ENCODE results near the gene ENO2. TPM values are rescaled to one million over a fixed set of nuclear protein-coding genes. Genes with fewer than 3 reads are reported as not detected.

Gene ENO2
- total RNA-seq, 1 experiment from 2014 or later: 30.2 TPM

DNA sequence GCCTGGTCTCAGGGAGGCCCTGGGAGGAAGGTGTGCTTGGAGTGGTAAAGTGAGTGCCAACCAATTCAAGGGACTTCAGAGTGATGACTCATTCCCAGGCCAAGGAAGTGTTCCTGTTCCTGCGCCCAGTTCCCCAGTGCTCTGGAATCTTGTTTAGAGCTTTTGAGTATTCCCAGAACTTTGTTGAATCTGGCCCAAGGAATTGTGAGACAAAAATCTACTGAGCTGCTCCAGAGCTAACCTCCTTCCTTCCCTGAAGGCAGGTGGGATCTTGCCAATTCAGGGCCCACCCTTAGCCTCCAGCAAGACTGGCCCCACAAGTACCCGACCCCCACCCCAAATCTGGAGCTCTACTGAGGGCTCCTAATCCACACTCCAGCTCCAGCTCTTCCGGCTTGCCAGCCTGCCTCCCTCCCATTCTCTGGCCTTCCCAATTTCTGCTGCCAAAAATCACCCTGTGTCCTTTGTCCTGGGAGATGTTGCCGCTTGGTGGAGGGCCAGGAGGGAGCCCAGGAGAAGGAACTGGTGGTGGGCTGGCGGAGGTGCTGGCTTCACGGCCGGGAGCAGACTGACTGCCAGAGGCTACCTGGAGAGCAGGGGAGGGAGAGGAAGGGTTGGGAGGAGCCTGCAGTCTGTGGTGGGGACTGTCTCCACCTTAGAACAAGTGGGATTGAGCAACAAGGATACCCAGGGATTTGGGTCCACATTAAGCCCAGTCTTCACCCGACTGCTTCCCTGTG is 11.3 kb downstream of the ENO2 start:
- Histone ChIP-seq H3K27ac (ENCODE audit: low read length) (peak overlapping the region; percentile 72), H3K4me2 (ENCODE audit: low read length) (peak overlapping the region; percentile 72), H2AFZ (ENCODE audit: low read length) (peak overlapping the region; percentile 28; the same call in 1 of the 2 replicates), H4K20me1 (ENCODE audit: low read length) (no peaks in the 10 kb centered on the region; the same call in 1 of the 2 replicates), H3K9me2 (replicated peaks; ENCODE audit: low read length) (no peaks in the 10 kb centered on the region), H3K4me3 (ENCODE audit: low read length) (peak overlapping the region; percentile 57), H3K79me2 (ENCODE audit: low read length) (peaks cover 37% of the 10 kb centered on the region), H3K9ac (ENCODE audit: low read length) (peak overlapping the region; percentile 10), H3K4me1 (ENCODE audit: insufficient read depth, low read length) (peaks cover 43% of the 10 kb centered on the region), H3K27me3 (ENCODE audit: low read length) (no peaks in the 10 kb centered on the region), H3F3A (ENCODE audit: low read length, unreplicated experiment) (no peaks in the 10 kb centered on the region), H3K9me3 (ENCODE audit: low read length) (no peaks in the 10 kb centered on the region), H3K36me3 (ENCODE audit: low read depth, low read length) (no peaks in the 10 kb centered on the region)
- BruUV-seq (replicated peaks): TSS peak; percentile 19
- ChIA-PET CTCF (interaction anchor here (0.5 to 1.7 kb wide), 5 partner anchors 12 to 158 kb away, joined by 3 to 9 read pairs (median 4); no protein-coding TSS in a partner anchor), POLR2A (ENCODE audit: unreplicated experiment) (interaction anchor here (0.5 to 1.2 kb wide), 5 partner anchors 12 to 56 kb away, joined by 3 to 18 read pairs (median 3); partner anchors contain the start of genes C12orf57 and RNU7-1)
- no peak for TF ChIP-seq EZH2phosphoT487 (IDR thresholded peaks at IDR 0.05; ENCODE audit: borderline replicate concordance, low read length)
- TF ChIP-seq, protein P1, sequence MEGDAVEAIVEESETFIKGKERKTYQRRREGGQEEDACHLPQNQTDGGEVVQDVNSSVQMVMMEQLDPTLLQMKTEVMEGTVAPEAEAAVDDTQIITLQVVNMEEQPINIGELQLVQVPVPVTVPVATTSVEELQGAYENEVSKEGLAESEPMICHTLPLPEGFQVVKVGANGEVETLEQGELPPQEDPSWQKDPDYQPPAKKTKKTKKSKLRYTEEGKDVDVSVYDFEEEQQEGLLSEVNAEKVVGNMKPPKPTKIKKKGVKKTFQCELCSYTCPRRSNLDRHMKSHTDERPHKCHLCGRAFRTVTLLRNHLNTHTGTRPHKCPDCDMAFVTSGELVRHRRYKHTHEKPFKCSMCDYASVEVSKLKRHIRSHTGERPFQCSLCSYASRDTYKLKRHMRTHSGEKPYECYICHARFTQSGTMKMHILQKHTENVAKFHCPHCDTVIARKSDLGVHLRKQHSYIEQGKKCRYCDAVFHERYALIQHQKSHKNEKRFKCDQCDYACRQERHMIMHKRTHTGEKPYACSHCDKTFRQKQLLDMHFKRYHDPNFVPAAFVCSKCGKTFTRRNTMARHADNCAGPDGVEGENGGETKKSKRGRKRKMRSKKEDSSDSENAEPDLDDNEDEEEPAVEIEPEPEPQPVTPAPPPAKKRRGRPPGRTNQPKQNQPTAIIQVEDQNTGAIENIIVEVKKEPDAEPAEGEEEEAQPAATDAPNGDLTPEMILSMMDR (conservative IDR thresholded peaks at IDR 0.05; ENCODE audit: low read depth, low read length): no peak
- no peak for TF ChIP-seq EZH2 (IDR thresholded peaks at IDR 0.05; ENCODE audit: low read length, unreplicated experiment)
- intact Hi-C loops (cut with micrococcal nuclease): loop anchor here (5.0 kb wide), 1 partner anchor 58 kb away; the partner anchor contains the start of gene TPI1
- ATAC-seq (peak; percentile 76), DNase-seq (peak; percentile 81)

DNA sequence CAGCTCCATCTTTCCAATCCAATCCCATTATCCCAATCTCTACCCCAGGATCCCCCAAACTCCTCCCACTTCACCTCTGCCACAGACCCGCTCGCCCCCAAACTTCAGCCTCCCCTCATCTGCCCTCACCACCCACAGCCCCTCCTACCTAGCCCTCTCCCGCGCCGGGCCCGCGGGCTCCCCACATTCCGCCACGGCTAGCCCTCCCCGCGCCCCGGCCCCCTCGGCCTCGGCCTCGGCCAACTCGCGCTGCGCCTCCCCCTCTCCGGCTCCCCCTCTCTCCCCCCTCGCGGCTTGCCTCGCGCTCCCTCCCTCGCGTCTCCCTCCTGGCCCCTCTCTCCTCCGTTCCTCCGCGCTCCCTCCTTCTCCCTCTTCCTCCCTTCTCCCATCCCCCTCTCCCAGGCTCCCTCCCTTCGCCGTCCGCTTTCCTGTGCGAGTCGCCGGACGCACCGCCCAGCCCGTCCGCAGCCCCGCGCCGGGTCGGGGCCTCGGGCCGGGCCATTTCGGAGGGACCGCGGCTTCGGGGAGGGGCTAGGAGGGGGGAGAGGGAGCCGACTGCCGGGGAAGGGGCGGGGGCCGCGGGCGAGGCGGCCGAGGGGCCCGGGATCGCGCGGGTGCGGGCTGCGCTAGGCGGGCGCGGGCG is 13.1 kb downstream of the ENO2 start, which contains the start of gene ATN1:
ATN1 (plus strand) TSS at position 581 of the 643 bp plus-strand sequence. CDS start 6,043 bp downstream, outside the sequence.
- peak within 1 kb of the TSS; percentile 95 for H3K4me2 ChIP-seq (ENCODE audit: low read length)
- DNase-seq: peak; percentile 53
- peaks cover 43% of the 10 kb centered on the region for H3K4me1 ChIP-seq (ENCODE audit: insufficient read depth, low read length)
- H3K9me2 ChIP-seq (replicated peaks; ENCODE audit: low read length): no peaks in the 10 kb centered on the region
- no peaks in the 10 kb centered on the region for H3K36me3 ChIP-seq (ENCODE audit: low read depth, low read length)
- H2AFZ ChIP-seq (ENCODE audit: low read length): peak within 1 kb of the TSS; percentile 92
- TF ChIP-seq EZH2phosphoT487 (IDR thresholded peaks at IDR 0.05; ENCODE audit: borderline replicate concordance, low read length): no peak
- TF ChIP-seq, protein P1 (conservative IDR thresholded peaks at IDR 0.05; ENCODE audit: low read depth, low read length): no peak
- no peak for TF ChIP-seq EZH2 (IDR thresholded peaks at IDR 0.05; ENCODE audit: low read length, unreplicated experiment)
- ChIA-PET POLR2A (ENCODE audit: unreplicated experiment) (no interaction called here), CTCF (interaction anchor here (0.7 kb wide), 1 partner anchor 37 kb away, joined by 4 read pairs; no protein-coding TSS in a partner anchor)
- H3K27ac ChIP-seq (ENCODE audit: low read length): no peak within 1 kb of the TSS
- H3F3A ChIP-seq (ENCODE audit: low read length, unreplicated experiment): no peaks in the 10 kb centered on the region
- H3K9ac ChIP-seq (ENCODE audit: low read length): peak within 1 kb of the TSS; percentile 84
- H3K4me3 ChIP-seq (ENCODE audit: low read length): peak within 1 kb of the TSS; percentile 93
- intact Hi-C loops (cut with micrococcal nuclease): loop anchor here (5.0 kb wide), 1 partner anchor 60 kb away; the partner anchor contains the start of gene TPI1
- H3K27me3 ChIP-seq (ENCODE audit: low read length): no peaks in the 10 kb centered on the region
- peak; percentile 26 for ATAC-seq
- H4K20me1 ChIP-seq (ENCODE audit: low read length): no peaks in the 10 kb centered on the region; the same call in 1 of the 2 replicates
- H3K9me3 ChIP-seq (ENCODE audit: low read length): no peaks in the 10 kb centered on the region
- no TSS peak for BruUV-seq (replicated peaks)
- peaks cover 50% of the 10 kb centered on the region for H3K79me2 ChIP-seq (ENCODE audit: low read length)
